SU-DHL-6 (cell line): ENCODE data around the gene WDR37.

Experiments
- CTCF ChIP-seq: fragments of 200-600 bp; sonication (generic); IDR thresholded peaks from one replicate; pipeline ENCODE4 v1.5.1; 2017; ENCODE audit warnings: antibody characterized with exemption, mild to moderate bottlenecking, low read length, moderate library complexity; ENCODE audit not compliant: insufficient read depth, poor library complexity, severe bottlenecking
- EZH2phosphoT487 ChIP-seq: fragments of 200-600 bp; sonication (generic), shearing (Covaris generic); conservative IDR thresholded peaks from 2 replicates; pipeline ENCODE4 v1.6.1; 2018; ENCODE audit warnings: mild to moderate bottlenecking, antibody characterized with exemption, low read length, moderate library complexity, mixed read lengths

GRCh38 chr10:1127629-1128028 lies 71.4 kb downstream of the WDR37 start:
- TF ChIP-seq CTCF (no peak), EZH2phosphoT487 (no peak)
